ENCODE results near the gene FHOD3. TPM values are rescaled to one million over a fixed set of nuclear protein-coding genes. Genes with fewer than 3 reads are reported as not detected.
A peak's percentile ranks its signal among the peaks of the same experiment; 100 is the strongest.

The FHOD3 gene
- total and polyA plus RNA-seq, 3 experiments from 2014 or later, result not detected

DNA sequence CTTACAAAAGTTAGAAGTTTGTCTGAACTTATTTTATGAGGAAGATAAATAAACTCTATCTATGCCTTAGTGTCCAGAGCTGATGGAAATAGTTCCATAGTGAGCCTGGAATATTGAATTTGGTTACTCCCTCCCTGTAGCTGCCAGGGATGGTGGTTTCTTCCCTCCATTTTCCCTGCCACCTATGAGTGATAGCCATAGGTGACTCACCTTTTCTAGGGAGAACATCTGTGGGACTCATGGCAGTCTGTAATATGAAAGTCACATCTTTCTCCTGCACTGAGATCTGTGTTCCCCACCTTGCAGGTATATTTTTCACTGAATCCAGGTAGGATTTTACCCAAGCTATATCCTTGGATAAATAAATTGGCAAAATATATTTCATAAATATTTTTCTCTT lies 382.5 kb downstream of the FHOD3 start:
- Mint-ChIP-seq H3K4me1 (no peaks in the 10 kb centered on the region), H3K27me3 (peaks cover 7 to 32% of the 10 kb centered on the region in 2 donors), H3K9me3 (peaks cover 6 to 20% (median 15%) of the 10 kb centered on the region in 5 donors), H3K27ac (no peak overlapping the region), H3K36me3 (peaks cover 0 to 4% (median 2%) of the 10 kb centered on the region in 3 donors), H3K4me3 (no peak overlapping the region)
- Histone ChIP-seq H3K4me1 (ENCODE audit: insufficient read depth, low read length) (no peaks in the 10 kb centered on the region), H3K36me3 (ENCODE audit: insufficient read depth, low read length) (no peaks in the 10 kb centered on the region), H3K4me3 (ENCODE audit: low read length) (no peak overlapping the region), H3K27ac (ENCODE audit: low read depth, low read length) (no peak overlapping the region), H3K9me3 (ENCODE audit: low read length) (no peaks in the 10 kb centered on the region), H3K27me3 (ENCODE audit: insufficient read depth, low read length, poor library complexity, severe bottlenecking) (no peaks in the 10 kb centered on the region)
- DNase-seq, result no peak
- CTCF ChIA-PET, result interaction anchor here (1.5 kb wide), 1 partner anchor 8 kb away, joined by 5 read pairs; no protein-coding TSS in a partner anchor
- POLR2A ChIA-PET, result no interaction called here

DNA sequence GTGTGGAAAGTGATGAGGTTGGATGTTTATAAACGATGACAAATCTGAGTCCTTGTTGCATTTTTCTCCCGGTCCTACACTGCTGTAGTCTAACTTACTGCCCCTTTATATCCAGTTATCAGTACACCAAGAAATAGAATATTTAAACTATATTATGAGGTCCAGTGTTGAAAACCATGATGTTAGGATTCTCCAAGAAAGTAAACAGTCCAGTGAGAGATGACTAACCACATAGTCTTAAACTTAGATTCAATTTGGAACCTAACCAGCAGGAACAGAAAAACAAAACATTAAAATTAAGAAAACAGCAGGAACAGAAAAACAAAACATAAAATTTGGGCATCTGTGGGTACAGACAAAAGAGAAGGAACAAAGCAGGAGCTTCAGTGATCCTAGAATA lies 388.1 kb downstream of the FHOD3 start:
- Mint-ChIP-seq H3K4me3 (no peak overlapping the region), H3K4me1 (no peaks in the 10 kb centered on the region), H3K36me3 (peaks cover 0 to 8% (median 2%) of the 10 kb centered on the region in 3 donors), H3K27me3 (peaks cover 10 to 31% of the 10 kb centered on the region in 2 donors), H3K9me3 (peaks cover 3 to 20% (median 17%) of the 10 kb centered on the region in 5 donors), H3K27ac (no peak overlapping the region)
- DNase-seq, result no peak
- ChIA-PET CTCF (no interaction called here), POLR2A (no interaction called here)
- Histone ChIP-seq H3K4me3 (ENCODE audit: low read length) (no peak overlapping the region), H3K27me3 (ENCODE audit: insufficient read depth, low read length, poor library complexity, severe bottlenecking) (no peaks in the 10 kb centered on the region), H3K27ac (ENCODE audit: low read depth, low read length) (no peak overlapping the region), H3K9me3 (ENCODE audit: low read length) (no peaks in the 10 kb centered on the region), H3K36me3 (ENCODE audit: insufficient read depth, low read length) (no peaks in the 10 kb centered on the region), H3K4me1 (ENCODE audit: insufficient read depth, low read length) (no peaks in the 10 kb centered on the region)

DNA sequence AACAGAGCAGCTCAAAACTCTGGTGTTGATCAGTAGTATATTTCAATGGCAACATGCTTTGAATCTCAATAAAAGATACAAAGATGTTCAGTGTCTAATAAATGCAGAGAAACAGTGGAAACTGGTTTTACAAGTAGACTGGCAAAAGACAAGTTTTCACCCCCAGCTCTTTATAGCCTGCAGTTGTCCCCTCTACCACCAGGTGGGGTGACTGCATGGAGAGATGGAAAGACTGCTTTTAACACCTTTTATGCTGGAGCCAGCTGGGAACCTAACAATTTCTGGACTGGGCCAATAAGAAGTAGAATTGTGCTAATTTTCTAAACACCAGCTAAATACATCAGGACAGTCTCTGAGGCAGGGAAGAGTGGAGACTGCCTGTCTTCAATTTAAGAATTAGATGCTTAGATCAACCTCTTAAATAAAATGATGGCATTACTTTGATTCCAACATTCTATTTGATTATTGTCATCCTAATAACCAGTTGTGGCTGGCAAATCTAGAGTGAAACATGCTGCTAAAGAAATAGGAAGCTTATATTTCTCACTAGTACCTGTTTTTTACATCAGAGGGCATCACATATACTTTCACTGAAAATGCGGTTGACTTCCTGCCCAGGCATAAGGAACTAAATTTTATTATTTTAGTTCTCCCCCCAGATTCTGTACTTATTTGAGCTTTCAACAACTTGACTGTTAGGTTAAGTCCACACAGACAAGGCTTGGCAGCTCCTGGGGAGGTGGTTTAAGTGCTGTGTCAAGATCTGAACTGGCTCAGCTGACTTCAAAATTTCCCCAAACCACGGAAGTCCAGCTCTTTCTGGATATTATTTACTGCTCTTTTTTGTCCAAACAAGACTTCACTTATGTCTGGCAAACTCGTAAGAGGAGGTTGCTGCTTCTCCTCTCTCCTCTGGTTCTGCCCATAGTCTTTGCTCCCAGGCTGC lies 390.8 kb downstream of the FHOD3 start:
- H3K27ac ChIP-seq (ENCODE audit: low read depth, low read length), result no peak overlapping the region
- no peak overlapping the region for H3K4me3 Mint-ChIP-seq
- H3K36me3 ChIP-seq (ENCODE audit: insufficient read depth, low read length), result no peaks in the 10 kb centered on the region
- H3K27me3 Mint-ChIP-seq, result peaks cover 3 to 13% of the 10 kb centered on the region in 2 donors
- H3K4me3 ChIP-seq (ENCODE audit: low read length), result no peak overlapping the region
- H3K36me3 Mint-ChIP-seq, result peaks cover 0 to 8% (median 0%) of the 10 kb centered on the region in 3 donors
- ChIA-PET POLR2A (interaction anchor here (0.6 kb wide), 1 partner anchor 595 kb away, joined by 4 read pairs; no protein-coding TSS in a partner anchor), CTCF (interaction anchor here (1.5 to 1.6 kb wide), 3 partner anchors 8 to 119 kb away, joined by 3 to 5 read pairs (median 4); no protein-coding TSS in a partner anchor)
- H3K27ac Mint-ChIP-seq, result no peak overlapping the region
- H3K4me1 ChIP-seq (ENCODE audit: insufficient read depth, low read length), result no peaks in the 10 kb centered on the region
- H3K9me3 Mint-ChIP-seq, result peaks cover 3 to 14% (median 10%) of the 10 kb centered on the region in 5 donors
- peak in 3 of 5 donors; percentile 2 to 21 (median 11) for DNase-seq
- no peaks in the 10 kb centered on the region for H3K4me1 Mint-ChIP-seq
- H3K9me3 ChIP-seq (ENCODE audit: low read length), result no peaks in the 10 kb centered on the region
- no peaks in the 10 kb centered on the region for H3K27me3 ChIP-seq (ENCODE audit: insufficient read depth, low read length, poor library complexity, severe bottlenecking)

DNA sequence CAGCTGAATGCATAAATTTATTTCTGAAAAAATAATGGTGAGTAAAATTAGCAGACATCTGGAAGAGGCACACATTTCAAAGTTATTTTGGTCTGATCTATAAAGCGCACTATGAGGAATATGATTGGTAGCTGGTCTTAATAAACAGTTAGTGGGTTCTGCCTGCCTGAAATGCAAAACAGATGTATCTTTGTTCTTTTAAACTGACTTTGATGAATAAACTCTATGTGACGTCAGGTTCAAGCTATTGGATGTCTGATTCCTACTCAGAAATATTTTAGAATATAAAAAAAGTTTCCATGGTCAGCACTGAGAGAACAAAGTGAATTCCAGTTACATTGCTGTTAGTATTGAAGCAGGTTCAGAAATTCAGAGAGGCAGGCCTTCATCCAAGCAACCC lies 394.9 kb downstream of the FHOD3 start:
- Histone ChIP-seq H3K27ac (ENCODE audit: low read depth, low read length) (no peak overlapping the region), H3K36me3 (ENCODE audit: insufficient read depth, low read length) (no peaks in the 10 kb centered on the region), H3K9me3 (ENCODE audit: low read length) (no peaks in the 10 kb centered on the region), H3K4me1 (ENCODE audit: insufficient read depth, low read length) (no peaks in the 10 kb centered on the region), H3K4me3 (ENCODE audit: low read length) (no peak overlapping the region), H3K27me3 (ENCODE audit: insufficient read depth, low read length, poor library complexity, severe bottlenecking) (no peaks in the 10 kb centered on the region)
- Mint-ChIP-seq H3K4me3 (no peak overlapping the region), H3K4me1 (no peaks in the 10 kb centered on the region), H3K27me3 (peaks cover 3 to 6% of the 10 kb centered on the region in 2 donors), H3K36me3 (no peaks in the 10 kb centered on the region), H3K9me3 (no peaks in the 10 kb centered on the region), H3K27ac (no peak overlapping the region)
- POLR2A ChIA-PET, result no interaction called here
- CTCF ChIA-PET, result no interaction called here
- DNase-seq, result no peak

DNA sequence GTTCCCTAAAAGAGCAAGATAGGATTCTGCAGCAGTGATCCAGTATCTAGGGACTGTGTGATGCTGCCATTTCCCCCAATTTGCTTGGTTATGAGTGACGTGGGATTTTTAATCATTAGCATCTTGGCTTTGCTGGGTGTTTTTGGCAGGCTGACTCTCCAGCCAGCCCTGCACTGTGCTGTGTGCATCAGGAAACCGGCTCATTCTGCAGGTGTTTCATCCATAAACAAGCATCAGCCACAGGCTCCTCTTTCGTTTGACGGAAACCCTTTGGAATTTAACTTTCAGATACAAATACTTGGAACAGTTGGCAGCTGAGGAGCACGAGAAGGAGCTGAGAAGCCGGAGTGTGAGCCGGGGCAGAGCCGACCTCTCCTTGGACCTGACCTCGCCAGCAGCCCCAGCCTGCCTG lies 395.4 kb downstream of the FHOD3 start:
- peaks cover 3 to 6% of the 10 kb centered on the region in 2 donors for H3K27me3 Mint-ChIP-seq
- no peak for DNase-seq
- no peaks in the 10 kb centered on the region for H3K4me1 Mint-ChIP-seq
- H3K27me3 ChIP-seq (ENCODE audit: insufficient read depth, low read length, poor library complexity, severe bottlenecking), result no peaks in the 10 kb centered on the region
- H3K27ac Mint-ChIP-seq, result no peak overlapping the region
- ChIA-PET POLR2A (no interaction called here), CTCF (no interaction called here)
- H3K4me1 ChIP-seq (ENCODE audit: insufficient read depth, low read length), result no peaks in the 10 kb centered on the region
- no peaks in the 10 kb centered on the region for H3K36me3 ChIP-seq (ENCODE audit: insufficient read depth, low read length)
- no peaks in the 10 kb centered on the region for H3K36me3 Mint-ChIP-seq
- H3K27ac ChIP-seq (ENCODE audit: low read depth, low read length), result no peak overlapping the region
- no peak overlapping the region for H3K4me3 Mint-ChIP-seq
- no peaks in the 10 kb centered on the region for H3K9me3 ChIP-seq (ENCODE audit: low read length)
- H3K4me3 ChIP-seq (ENCODE audit: low read length), result no peak overlapping the region
- no peaks in the 10 kb centered on the region for H3K9me3 Mint-ChIP-seq

DNA sequence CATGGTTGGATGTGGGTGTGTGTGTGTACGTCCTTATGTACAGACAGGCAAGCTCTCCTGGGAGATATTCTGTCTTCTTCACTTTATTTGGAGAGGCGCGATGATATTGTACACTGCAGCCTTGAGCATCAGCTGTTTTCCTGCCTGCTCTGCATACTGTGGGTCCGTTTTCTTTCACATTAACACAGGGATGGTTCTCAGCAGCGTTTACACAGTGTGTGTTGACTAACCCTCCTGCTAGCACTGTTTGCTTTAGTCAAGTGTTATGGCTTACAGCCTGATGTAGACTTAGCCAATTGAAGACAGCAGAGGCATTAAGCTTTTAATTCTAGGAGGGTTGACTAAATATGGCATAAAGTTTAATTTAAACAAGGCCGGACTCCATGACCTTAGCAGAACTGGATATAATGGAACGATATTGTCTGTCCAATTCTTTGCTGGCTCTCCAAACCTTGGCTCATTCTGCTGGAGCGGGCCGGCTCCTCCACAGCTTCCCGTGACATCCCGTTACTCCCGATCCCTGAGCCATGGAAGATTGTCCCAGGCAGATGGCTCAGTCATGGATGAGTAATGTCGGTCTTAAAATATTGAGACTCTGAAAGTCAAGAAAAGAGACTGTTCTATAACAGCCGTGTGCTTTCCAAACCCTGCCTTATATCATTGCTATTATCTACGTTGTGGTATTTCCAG lies 396.6 kb downstream of the FHOD3 start:
- Histone ChIP-seq H3K27ac (ENCODE audit: low read depth, low read length) (no peak overlapping the region), H3K36me3 (ENCODE audit: insufficient read depth, low read length) (no peaks in the 10 kb centered on the region), H3K9me3 (ENCODE audit: low read length) (no peaks in the 10 kb centered on the region), H3K4me3 (ENCODE audit: low read length) (no peak overlapping the region), H3K27me3 (ENCODE audit: insufficient read depth, low read length, poor library complexity, severe bottlenecking) (no peaks in the 10 kb centered on the region), H3K4me1 (ENCODE audit: insufficient read depth, low read length) (no peaks in the 10 kb centered on the region)
- H3K9me3 Mint-ChIP-seq, result no peaks in the 10 kb centered on the region
- peaks cover 3 to 6% of the 10 kb centered on the region in 2 donors for H3K27me3 Mint-ChIP-seq
- ChIA-PET POLR2A (no interaction called here), CTCF (no interaction called here)
- H3K4me3 Mint-ChIP-seq, result no peak overlapping the region
- DNase-seq, result no peak
- H3K36me3 Mint-ChIP-seq, result no peaks in the 10 kb centered on the region
- H3K4me1 Mint-ChIP-seq, result no peaks in the 10 kb centered on the region
- H3K27ac Mint-ChIP-seq, result no peak overlapping the region

DNA sequence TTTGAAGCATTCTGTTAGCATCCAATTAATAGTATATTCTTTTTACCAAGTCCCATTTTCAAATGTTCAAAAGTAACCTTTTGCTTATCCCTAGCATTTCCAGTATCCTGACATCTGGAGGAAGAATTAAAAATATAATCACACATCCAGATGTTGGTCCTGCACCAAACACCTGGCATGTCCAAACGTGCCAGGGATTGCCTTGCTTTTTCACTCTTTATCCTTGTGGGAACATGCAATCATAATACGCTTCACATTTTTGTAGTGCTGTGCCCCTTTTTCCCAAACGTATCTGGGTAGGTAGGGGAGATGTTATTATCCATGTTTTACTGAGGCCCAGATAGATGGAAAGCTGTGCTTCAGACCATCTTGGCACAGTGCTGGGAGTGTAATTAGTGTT lies 398.3 kb downstream of the FHOD3 start:
- H3K9me3 Mint-ChIP-seq, result no peaks in the 10 kb centered on the region
- CTCF ChIA-PET, result no interaction called here
- no peak overlapping the region for H3K4me3 Mint-ChIP-seq
- POLR2A ChIA-PET, result no interaction called here
- no peak for DNase-seq
- H3K27me3 Mint-ChIP-seq, result peaks cover 7 to 11% of the 10 kb centered on the region in 2 donors
- Histone ChIP-seq H3K4me1 (ENCODE audit: insufficient read depth, low read length) (no peaks in the 10 kb centered on the region), H3K27ac (ENCODE audit: low read depth, low read length) (no peak overlapping the region), H3K4me3 (ENCODE audit: low read length) (no peak overlapping the region), H3K36me3 (ENCODE audit: insufficient read depth, low read length) (no peaks in the 10 kb centered on the region), H3K9me3 (ENCODE audit: low read length) (no peaks in the 10 kb centered on the region), H3K27me3 (ENCODE audit: insufficient read depth, low read length, poor library complexity, severe bottlenecking) (no peaks in the 10 kb centered on the region)
- no peaks in the 10 kb centered on the region for H3K4me1 Mint-ChIP-seq
- no peaks in the 10 kb centered on the region for H3K36me3 Mint-ChIP-seq
- H3K27ac Mint-ChIP-seq, result no peak overlapping the region

DNA sequence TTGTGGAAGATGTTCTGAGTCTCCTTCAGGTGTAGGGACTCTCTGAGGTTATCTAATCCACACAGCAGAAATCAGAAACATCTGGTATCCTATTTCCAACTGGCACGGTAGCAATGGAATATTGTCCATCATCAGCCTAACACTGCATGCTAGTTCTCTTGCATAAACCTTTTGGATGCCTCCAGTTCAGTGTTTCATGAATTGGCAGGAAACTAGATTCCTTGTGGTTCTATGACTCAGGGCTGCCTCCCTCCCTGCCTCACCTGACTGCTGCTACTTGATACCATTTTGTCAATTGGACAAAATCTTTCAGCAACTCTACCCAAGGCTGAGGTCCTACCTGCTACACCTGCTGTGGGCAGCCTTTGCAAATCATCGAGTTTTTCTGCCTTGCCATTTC lies 400.4 kb downstream of the FHOD3 start:
- H3K4me3 Mint-ChIP-seq, result no peak overlapping the region
- Histone ChIP-seq H3K4me3 (ENCODE audit: low read length) (no peak overlapping the region), H3K9me3 (ENCODE audit: low read length) (no peaks in the 10 kb centered on the region), H3K27me3 (ENCODE audit: insufficient read depth, low read length, poor library complexity, severe bottlenecking) (no peaks in the 10 kb centered on the region), H3K4me1 (ENCODE audit: insufficient read depth, low read length) (no peaks in the 10 kb centered on the region), H3K36me3 (ENCODE audit: insufficient read depth, low read length) (no peaks in the 10 kb centered on the region), H3K27ac (ENCODE audit: low read depth, low read length) (no peak overlapping the region)
- ChIA-PET POLR2A (no interaction called here), CTCF (no interaction called here)
- peaks cover 7 to 13% of the 10 kb centered on the region in 2 donors for H3K27me3 Mint-ChIP-seq
- DNase-seq, result no peak
- no peaks in the 10 kb centered on the region for H3K4me1 Mint-ChIP-seq
- no peak overlapping the region for H3K27ac Mint-ChIP-seq
- no peaks in the 10 kb centered on the region for H3K9me3 Mint-ChIP-seq
- H3K36me3 Mint-ChIP-seq, result no peaks in the 10 kb centered on the region
